ENCODE measurements around the gene MEDAG.

MEDAG gene

GRCh38 chr13:30906411-30907051, 460 bp downstream of the MEDAG start:
- no peak overlapping the region for H3K4me3 ChIP-seq (ENCODE audit: low read depth, low read length)

GRCh38 chr13:30907121-30907861, 1.2 kb downstream of the MEDAG start:
- H3K4me3 ChIP-seq (ENCODE audit: low read depth, low read length), result no peak overlapping the region
- TF ChIP-seq, protein P1, sequence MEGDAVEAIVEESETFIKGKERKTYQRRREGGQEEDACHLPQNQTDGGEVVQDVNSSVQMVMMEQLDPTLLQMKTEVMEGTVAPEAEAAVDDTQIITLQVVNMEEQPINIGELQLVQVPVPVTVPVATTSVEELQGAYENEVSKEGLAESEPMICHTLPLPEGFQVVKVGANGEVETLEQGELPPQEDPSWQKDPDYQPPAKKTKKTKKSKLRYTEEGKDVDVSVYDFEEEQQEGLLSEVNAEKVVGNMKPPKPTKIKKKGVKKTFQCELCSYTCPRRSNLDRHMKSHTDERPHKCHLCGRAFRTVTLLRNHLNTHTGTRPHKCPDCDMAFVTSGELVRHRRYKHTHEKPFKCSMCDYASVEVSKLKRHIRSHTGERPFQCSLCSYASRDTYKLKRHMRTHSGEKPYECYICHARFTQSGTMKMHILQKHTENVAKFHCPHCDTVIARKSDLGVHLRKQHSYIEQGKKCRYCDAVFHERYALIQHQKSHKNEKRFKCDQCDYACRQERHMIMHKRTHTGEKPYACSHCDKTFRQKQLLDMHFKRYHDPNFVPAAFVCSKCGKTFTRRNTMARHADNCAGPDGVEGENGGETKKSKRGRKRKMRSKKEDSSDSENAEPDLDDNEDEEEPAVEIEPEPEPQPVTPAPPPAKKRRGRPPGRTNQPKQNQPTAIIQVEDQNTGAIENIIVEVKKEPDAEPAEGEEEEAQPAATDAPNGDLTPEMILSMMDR (IDR thresholded peaks at IDR 0.05; ENCODE audit: low read depth, low read length, missing control alignments), result no peak
- DNase-seq (ENCODE audit: low read depth), result no peak

More at GRCh38 chr13:30906411-30907051, 460 bp downstream of the MEDAG start:
- TF ChIP-seq, protein P1 (IDR thresholded peaks at IDR 0.05; ENCODE audit: low read depth, low read length, missing control alignments), result no peak
- DNase-seq (ENCODE audit: low read depth), result no peak

DNA sequence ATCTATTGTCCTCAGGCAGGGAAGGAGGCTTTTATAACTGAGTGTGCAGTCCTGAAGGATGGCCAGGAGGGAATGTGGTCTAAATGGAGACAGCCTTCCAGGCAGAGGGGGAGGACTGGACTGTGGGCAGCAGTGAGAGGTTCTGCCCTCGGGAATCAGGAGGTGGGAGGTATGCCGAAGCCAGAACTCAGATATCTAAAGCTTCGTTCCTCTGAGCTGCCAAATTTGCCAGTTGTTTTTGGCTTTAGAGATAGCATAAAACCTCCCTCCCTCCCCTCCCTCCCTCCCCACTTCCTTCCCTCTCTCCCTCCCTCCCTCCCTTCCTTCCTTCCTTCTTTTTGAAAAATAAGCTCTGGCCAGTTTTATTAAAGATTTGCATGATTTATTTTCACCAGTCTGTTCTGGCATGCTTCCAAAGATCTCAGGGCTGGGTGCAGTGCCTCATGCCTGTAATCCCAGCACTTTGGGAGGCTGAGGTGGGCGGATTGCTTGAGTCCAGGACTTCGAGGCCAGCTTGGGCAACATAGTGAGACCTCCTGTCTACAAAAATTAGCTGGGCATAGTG, 2.4 kb downstream of the MEDAG start:
- TF ChIP-seq, protein P1 (IDR thresholded peaks at IDR 0.05; ENCODE audit: low read depth, low read length, missing control alignments), result no peak
- no peak for DNase-seq (ENCODE audit: low read depth)
- H3K4me3 ChIP-seq (ENCODE audit: low read depth, low read length), result no peak overlapping the region

DNA sequence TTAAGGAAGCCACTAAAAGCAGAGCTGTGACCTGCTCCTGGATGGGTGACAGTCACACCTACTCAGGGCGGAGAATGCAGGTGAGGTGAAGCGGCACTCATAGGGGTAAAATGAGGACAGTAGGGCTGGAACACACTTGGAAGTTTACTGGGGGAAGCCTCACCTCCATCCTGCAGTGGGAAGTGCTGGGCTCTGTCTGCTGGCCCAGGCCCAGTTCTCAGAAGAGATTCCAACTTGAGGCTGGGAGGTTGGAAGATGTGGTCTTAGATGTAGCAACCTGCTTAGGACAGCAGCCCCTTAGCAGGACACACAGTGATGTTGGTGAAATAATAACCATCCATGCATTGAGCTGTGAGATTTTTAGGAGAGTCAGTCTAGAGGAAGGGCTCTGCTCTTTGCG, 4.6 kb downstream of the MEDAG start:
- no peak for DNase-seq (ENCODE audit: low read depth)
- TF ChIP-seq, protein P1 (IDR thresholded peaks at IDR 0.05; ENCODE audit: low read depth, low read length, missing control alignments), result no peak
- H3K4me3 ChIP-seq (ENCODE audit: low read depth, low read length), result no peak overlapping the region

DNA sequence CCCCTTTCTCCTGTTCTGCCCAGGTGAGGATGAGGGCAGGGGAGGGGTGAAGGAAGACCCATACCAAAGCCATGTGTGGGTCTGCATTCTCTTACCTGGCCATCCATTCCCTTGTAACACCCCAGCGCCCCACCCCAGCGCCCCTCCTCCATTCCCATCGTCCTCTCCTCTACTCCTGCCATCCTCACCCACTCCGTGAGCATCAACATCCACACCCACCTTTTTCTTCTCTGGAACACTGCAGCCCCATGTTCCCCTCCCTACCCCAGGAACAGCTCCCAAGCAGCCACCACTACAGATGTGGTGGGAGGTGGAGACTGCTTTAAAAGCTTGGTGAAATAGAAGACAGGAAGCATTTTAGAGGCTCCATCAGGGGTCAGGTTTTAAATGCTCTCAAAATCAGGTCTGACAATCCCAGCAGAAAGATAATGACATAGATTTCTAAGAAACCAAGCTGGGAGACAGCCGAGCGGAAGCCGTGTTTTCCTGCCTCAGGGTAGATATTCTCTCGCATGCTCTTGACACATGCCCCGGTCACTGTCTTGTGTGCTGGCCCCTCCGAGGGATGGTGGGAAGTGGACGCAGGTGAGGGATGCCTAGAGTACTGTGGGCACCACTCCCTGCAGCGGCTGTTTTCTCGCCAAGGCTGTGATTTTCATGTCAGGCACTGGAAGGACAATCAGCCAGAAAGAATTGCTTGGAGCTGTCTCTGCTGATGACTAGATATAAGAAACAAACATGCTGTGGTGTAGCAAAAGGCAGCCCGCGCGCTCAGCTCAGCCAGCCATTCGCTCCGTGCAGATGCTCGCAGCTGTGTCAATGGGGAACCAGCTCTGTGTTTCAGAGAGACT, 9.8 kb downstream of the MEDAG start:
- TF ChIP-seq, protein P1 (IDR thresholded peaks at IDR 0.05; ENCODE audit: low read depth, low read length, missing control alignments), result no peak

DNA sequence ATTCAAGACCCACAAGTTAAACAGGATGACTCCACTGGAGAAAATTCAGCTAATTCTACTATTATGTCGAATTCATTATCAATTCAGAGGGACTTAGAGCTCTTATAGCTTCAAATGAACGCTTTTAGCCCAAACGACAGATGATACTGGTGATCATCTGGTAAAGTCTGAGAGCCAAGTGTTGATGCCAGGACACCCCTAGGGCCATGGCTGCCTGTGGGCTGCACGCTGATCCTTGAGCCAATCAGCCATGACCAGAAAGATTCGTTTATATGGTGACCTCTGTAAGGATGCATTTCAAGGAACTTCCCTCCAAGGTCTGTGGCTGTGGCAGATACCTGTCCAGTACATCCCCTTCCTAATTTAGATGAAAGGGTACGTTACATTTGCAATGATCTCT, 10.9 kb downstream of the MEDAG start:
- H3K4me3 ChIP-seq (ENCODE audit: low read depth, low read length), result no peak overlapping the region
- no peak for DNase-seq (ENCODE audit: low read depth)
- TF ChIP-seq, protein P1 (IDR thresholded peaks at IDR 0.05; ENCODE audit: low read depth, low read length, missing control alignments), result no peak

More for the DNA sequence above, 9.8 kb downstream of the MEDAG start:
- H3K4me3 ChIP-seq (ENCODE audit: low read depth, low read length), result no peak overlapping the region
- DNase-seq (ENCODE audit: low read depth), result no peak

Data from GM12864 (cell line).